HEK293 (cell line): Measurements from ENCODE around the gene GMDS.

Experiments
- CTCF ChIA-PET: fragments of 350-600 bp; formaldehyde crosslinking; extraction: SDS; loops from one replicate; lab custom pipeline; 2021; ENCODE audit warnings: antibody characterized with exemption; lab: Yijun Ruan, JAX
- POLR2A ChIA-PET: fragments of 300-600 bp; formaldehyde crosslinking; extraction: SDS; loops from one replicate; lab custom pipeline; 2020; ENCODE audit warnings: antibody characterized with exemption, inconsistent platforms; lab: Yijun Ruan, JAX
- H3K27ac ChIP-seq: fragments of 200-500 bp; sonication (Bioruptor generic); 2 replicates; pipeline ENCODE4 v1.5.1; 2014; ENCODE audit warnings: low read depth, low read length, control low read depth, inconsistent platforms; ENCODE audit errors: extremely low read depth
- H3K36me3 ChIP-seq, 2 experiments: fragments of 200-500 bp in 1 of 2; sonication (Bioruptor generic) in 1 of 2; 1 replicate in 1 of 2; 2 replicates in 1 of 2; pipeline ENCODE4 v1.5.1; 2014 to 2017; ENCODE audit warnings: inconsistent platforms in 2 of 2, low read length in 2 of 2; ENCODE audit not compliant: control insufficient read depth in 2 of 2, insufficient read depth in 1 of 2
- H3K4me1 ChIP-seq: fragments of 200-500 bp; sonication (Bioruptor generic); 2 replicates; pipeline ENCODE4 v1.5.1; 2014; ENCODE audit warnings: mild to moderate bottlenecking, low read length, inconsistent platforms; ENCODE audit not compliant: control insufficient read depth, insufficient read depth
- H3K4me3 ChIP-seq: 2 replicates; pipeline ENCODE4 v1.5.1; 2011; ENCODE audit warnings: low read depth, mild to moderate bottlenecking, control low read depth, low read length, moderate library complexity
- H3K9me3 ChIP-seq: fragments of 200-500 bp; sonication (Bioruptor generic); 2 replicates; pipeline ENCODE4 v1.5.1; 2014; ENCODE audit warnings: low read depth, low read length, inconsistent platforms; ENCODE audit not compliant: control insufficient read depth, insufficient read depth
- HOXC10 ChIP-seq: sonication (generic); formaldehyde crosslinking; IDR thresholded peaks from 2 replicates; pipeline ENCODE4 v1.8.1; 2023; ENCODE audit warnings: mild to moderate bottlenecking, missing genetic modification reagents
- OSR2 ChIP-seq: fragments of 450-650 bp; formaldehyde crosslinking; IDR thresholded peaks from 2 replicates; pipeline ENCODE4 v1.5.1; 2016; ENCODE audit warnings: missing biosample characterization, missing genetic modification characterization
- SP7 ChIP-seq: fragments of 450-650 bp; formaldehyde crosslinking; IDR thresholded peaks from 2 replicates; pipeline ENCODE4 v1.5.1; 2016; ENCODE audit warnings: missing biosample characterization, missing genetic modification characterization
- WT1 ChIP-seq: fragments of 450-650 bp; formaldehyde crosslinking; IDR thresholded peaks from 2 replicates; pipeline ENCODE4 v1.5.1; 2016; ENCODE audit warnings: missing biosample characterization, missing genetic modification characterization
- YY2 ChIP-seq: fragments of 450-650 bp; formaldehyde crosslinking; IDR thresholded peaks from 2 replicates; pipeline ENCODE4 v1.5.1; 2016; ENCODE audit warnings: missing biosample characterization, missing genetic modification characterization
- ZBTB20 ChIP-seq: fragments of 450-650 bp; formaldehyde crosslinking; IDR thresholded peaks from 2 replicates; pipeline ENCODE4 v1.5.1; 2016; ENCODE audit warnings: missing biosample characterization, missing genetic modification characterization
- ZBTB21 ChIP-seq: fragments of 450-650 bp; formaldehyde crosslinking; IDR thresholded peaks from 2 replicates; pipeline ENCODE4 v1.5.1; 2017; ENCODE audit warnings: missing biosample characterization, missing genetic modification characterization
- ZIC2 ChIP-seq: fragments of 450-650 bp; formaldehyde crosslinking; IDR thresholded peaks from 2 replicates; pipeline ENCODE4 v1.5.1; 2016; ENCODE audit warnings: missing biosample characterization, missing genetic modification characterization
- ZNF114 ChIP-seq: fragments of 450-650 bp; formaldehyde crosslinking; IDR thresholded peaks from 2 replicates; pipeline ENCODE4 v1.5.0; 2017; ENCODE audit warnings: missing biosample characterization, missing genetic modification characterization
- ZNF366 ChIP-seq: fragments of 450-650 bp; formaldehyde crosslinking; conservative IDR thresholded peaks from 2 replicates; pipeline ENCODE4 v1.5.1; 2016; ENCODE audit warnings: missing biosample characterization, missing genetic modification characterization
- ZNF585B ChIP-seq: fragments of 450-650 bp; formaldehyde crosslinking; IDR thresholded peaks from 2 replicates; pipeline ENCODE4 v1.5.1; 2016; ENCODE audit warnings: missing biosample characterization, missing genetic modification characterization
- ZNF600 ChIP-seq: fragments of 450-650 bp; formaldehyde crosslinking; IDR thresholded peaks from 2 replicates; pipeline ENCODE4 v1.5.1; 2016; ENCODE audit warnings: missing biosample characterization, missing genetic modification characterization
- ZNF629 ChIP-seq: fragments of 450-650 bp; formaldehyde crosslinking; IDR thresholded peaks from 2 replicates; pipeline ENCODE4 v1.5.1; 2017; ENCODE audit warnings: missing biosample characterization, missing genetic modification characterization
- ZNF677 ChIP-seq: fragments of 450-650 bp; IDR thresholded peaks from 2 replicates; pipeline ENCODE4 v1.5.0; 2018; ENCODE audit warnings: missing biosample characterization, mild to moderate bottlenecking, missing genetic modification characterization, moderate library complexity
- TF ChIP-seq, protein P1 (sequence below): fragments of 450-650 bp; formaldehyde crosslinking; IDR thresholded peaks from 2 replicates; pipeline ENCODE4 v1.5.1; 2016; ENCODE audit warnings: missing biosample characterization, missing genetic modification characterization
- TF ChIP-seq, protein P2 (sequence below): fragments of 450-650 bp; formaldehyde crosslinking; IDR thresholded peaks from 2 replicates; pipeline ENCODE4 v1.5.1; 2016; ENCODE audit warnings: missing biosample characterization, missing genetic modification characterization
- TF ChIP-seq, protein P3 (sequence below): fragments of 450-650 bp; formaldehyde crosslinking; IDR thresholded peaks from 2 replicates; pipeline ENCODE4 v1.5.1; 2016; ENCODE audit warnings: missing biosample characterization, missing genetic modification characterization
- TF ChIP-seq, protein P4 (sequence below): fragments of 450-650 bp; IDR thresholded peaks from 2 replicates; pipeline ENCODE4 v1.5.1; 2018; ENCODE audit warnings: missing biosample characterization, mild to moderate bottlenecking, missing genetic modification characterization
- TF ChIP-seq, protein P5 (sequence below): fragments of 450-650 bp; formaldehyde crosslinking; IDR thresholded peaks from 2 replicates; pipeline ENCODE4 v1.5.1; 2017; ENCODE audit warnings: missing biosample characterization, missing genetic modification characterization

Gene GMDS

DNA sequence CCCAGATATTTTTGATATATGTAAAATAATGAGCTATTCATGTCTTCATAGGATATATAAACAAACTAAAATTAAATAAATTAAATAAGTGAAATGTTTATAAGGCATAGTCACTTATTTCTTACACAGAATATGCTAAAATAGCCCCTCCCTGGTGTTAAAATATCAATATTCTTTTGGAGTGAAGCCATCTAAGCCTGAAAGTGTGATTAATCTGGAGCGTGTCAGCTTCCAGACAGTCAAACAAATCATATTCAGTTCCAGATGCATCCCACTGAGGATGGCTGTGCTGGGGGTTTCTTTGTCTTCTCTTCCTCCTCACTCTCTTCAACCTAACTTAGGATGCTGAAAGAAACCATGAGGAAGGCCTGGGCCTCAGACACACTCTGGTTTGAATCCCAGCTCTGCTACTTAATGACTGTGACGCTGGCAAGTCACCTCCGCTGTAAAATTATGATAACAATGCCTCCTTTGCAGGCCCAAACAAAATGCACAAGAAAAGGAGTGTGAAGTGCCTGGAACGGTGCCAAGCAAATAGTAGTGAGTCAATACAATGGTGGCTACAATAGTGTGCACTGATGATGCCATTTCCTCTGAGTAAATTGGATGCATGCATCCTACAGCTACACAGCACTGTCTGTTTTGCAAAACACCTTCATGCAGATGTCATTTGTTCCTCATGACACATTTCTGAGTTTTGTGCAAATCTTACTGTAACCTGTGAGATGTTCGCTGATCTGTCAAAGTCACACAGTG, 474.3 kb downstream of the GMDS start (continued):
- TF ChIP-seq, protein P1, sequence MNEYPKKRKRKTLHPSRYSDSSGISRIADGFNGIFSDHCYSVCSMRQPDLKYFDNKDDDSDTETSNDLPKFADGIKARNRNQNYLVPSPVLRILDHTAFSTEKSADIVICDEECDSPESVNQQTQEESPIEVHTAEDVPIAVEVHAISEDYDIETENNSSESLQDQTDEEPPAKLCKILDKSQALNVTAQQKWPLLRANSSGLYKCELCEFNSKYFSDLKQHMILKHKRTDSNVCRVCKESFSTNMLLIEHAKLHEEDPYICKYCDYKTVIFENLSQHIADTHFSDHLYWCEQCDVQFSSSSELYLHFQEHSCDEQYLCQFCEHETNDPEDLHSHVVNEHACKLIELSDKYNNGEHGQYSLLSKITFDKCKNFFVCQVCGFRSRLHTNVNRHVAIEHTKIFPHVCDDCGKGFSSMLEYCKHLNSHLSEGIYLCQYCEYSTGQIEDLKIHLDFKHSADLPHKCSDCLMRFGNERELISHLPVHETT (tag by site-specific recombination) = no peak
- TF ChIP-seq SP7 (0 out of 2 replicates have a peak, but pooled peaks have one; percentile 40), YY2 (tag by site-specific recombination) (peak; percentile 41; the same call in 1 of the 2 replicates), ZNF677 (tag by site-specific recombination) (no peak), WT1 (tag by site-specific recombination) (peak; percentile 76), HOXC10 (CRISPR knock-in tag) (no peak)
- TF ChIP-seq, protein P2, sequence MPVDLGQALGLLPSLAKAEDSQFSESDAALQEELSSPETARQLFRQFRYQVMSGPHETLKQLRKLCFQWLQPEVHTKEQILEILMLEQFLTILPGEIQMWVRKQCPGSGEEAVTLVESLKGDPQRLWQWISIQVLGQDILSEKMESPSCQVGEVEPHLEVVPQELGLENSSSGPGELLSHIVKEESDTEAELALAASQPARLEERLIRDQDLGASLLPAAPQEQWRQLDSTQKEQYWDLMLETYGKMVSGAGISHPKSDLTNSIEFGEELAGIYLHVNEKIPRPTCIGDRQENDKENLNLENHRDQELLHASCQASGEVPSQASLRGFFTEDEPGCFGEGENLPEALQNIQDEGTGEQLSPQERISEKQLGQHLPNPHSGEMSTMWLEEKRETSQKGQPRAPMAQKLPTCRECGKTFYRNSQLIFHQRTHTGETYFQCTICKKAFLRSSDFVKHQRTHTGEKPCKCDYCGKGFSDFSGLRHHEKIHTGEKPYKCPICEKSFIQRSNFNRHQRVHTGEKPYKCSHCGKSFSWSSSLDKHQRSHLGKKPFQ (tag by site-specific recombination) = peak; percentile 92
- TF ChIP-seq, protein P3, sequence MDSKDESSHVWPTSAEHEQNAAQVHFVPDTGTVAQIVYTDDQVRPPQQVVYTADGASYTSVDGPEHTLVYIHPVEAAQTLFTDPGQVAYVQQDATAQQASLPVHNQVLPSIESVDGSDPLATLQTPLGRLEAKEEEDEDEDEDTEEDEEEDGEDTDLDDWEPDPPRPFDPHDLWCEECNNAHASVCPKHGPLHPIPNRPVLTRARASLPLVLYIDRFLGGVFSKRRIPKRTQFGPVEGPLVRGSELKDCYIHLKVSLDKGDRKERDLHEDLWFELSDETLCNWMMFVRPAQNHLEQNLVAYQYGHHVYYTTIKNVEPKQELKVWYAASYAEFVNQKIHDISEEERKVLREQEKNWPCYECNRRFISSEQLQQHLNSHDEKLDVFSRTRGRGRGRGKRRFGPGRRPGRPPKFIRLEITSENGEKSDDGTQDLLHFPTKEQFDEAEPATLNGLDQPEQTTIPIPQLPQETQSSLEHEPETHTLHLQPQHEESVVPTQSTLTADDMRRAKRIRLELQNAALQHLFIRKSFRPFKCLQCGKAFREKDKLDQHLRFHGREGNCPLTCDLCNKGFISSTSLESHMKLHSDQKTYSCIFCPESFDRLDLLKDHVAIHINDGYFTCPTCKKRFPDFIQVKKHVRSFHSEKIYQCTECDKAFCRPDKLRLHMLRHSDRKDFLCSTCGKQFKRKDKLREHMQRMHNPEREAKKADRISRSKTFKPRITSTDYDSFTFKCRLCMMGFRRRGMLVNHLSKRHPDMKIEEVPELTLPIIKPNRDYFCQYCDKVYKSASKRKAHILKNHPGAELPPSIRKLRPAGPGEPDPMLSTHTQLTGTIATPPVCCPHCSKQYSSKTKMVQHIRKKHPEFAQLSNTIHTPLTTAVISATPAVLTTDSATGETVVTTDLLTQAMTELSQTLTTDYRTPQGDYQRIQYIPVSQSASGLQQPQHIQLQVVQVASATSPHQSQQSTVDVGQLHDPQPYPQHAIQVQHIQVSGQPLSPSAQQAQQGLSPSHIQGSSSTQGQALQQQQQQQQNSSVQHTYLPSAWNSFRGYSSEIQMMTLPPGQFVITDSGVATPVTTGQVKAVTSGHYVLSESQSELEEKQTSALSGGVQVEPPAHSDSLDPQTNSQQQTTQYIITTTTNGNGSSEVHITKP (tag by site-specific recombination) = peak; percentile 33; the same call in 1 of the 2 replicates
- TF ChIP-seq, protein P4, sequence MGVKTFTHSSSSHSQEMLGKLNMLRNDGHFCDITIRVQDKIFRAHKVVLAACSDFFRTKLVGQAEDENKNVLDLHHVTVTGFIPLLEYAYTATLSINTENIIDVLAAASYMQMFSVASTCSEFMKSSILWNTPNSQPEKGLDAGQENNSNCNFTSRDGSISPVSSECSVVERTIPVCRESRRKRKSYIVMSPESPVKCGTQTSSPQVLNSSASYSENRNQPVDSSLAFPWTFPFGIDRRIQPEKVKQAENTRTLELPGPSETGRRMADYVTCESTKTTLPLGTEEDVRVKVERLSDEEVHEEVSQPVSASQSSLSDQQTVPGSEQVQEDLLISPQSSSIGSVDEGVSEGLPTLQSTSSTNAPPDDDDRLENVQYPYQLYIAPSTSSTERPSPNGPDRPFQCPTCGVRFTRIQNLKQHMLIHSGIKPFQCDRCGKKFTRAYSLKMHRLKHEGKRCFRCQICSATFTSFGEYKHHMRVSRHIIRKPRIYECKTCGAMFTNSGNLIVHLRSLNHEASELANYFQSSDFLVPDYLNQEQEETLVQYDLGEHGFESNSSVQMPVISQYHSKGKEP (tag by site-specific recombination) = 0 out of 2 replicates have a peak, but pooled peaks have one; percentile 63

DNA sequence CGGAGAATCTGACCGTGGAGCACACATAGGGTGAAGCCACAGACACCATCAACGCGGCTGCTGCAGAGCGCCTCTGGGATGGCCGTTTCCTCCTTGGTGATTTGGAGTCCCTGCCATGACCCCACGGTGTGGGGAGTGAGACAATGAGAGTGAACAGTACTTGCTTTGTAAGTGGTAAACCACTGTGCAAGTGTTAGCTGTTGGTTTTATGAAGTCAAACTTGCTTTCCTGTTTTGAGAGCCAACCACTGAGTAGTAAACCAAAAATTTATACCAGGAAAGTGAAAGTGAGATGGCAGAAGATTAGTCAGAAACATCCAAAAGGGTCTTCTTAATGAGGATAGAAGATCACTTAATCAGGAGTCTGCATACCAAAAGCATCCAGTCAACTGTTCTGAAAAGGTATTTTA, 475.0 kb downstream of the GMDS start:
- ChIA-PET POLR2A (no interaction called here), CTCF (interaction anchor here (1.0 to 1.1 kb wide), 2 partner anchors 9 to 130 kb away, joined by 4 read pairs; no protein-coding TSS in a partner anchor)
- Histone ChIP-seq H3K9me3 (no peaks in the 10 kb centered on the region), H3K36me3 (no peaks in the 10 kb centered on the region), H3K27ac (no peak overlapping the region), H3K4me1 (peaks cover 35% of the 10 kb centered on the region), H3K4me3 (no peak overlapping the region)
- TF ChIP-seq ZNF114 (no peak), ZIC2 (tag by site-specific recombination) (peak; percentile 26; the same call in 1 of the 2 replicates)

DNA sequence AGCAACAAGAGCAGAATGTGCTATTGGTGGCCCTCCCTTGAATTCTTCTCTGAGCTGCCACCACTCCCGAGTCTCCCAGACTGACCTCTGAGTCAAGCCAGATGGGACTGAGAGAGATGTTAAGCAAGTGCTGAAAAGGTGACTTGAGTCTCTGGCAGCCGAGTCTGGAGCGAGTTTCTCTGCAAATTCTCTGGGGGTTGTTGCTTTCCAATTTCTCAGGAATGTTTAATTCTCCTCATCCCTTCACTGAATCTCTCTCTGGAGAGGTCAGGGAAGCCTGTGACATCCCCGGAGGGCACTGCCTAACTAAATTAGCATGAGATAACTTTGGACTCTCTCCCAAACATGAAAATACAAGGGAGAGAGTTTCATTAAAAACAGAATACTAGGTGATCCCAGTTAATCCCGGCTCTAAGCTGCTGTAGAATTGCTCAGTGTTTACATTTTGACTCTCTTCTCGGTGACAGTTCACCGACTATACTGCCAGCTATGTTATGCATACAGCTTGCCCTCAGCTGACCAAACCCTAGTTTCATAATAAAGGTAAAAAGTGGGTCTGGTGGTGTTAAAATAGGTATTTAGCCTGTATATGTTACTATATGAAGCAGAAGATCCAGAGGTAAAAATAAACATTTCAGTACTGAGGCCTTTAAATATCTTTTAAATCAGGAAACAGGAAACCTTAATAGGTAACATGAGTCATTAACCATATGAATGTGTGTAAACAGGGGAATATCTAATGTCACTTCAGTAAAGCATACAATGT, 477.7 kb downstream of the GMDS start:
- Histone ChIP-seq H3K4me1 (peaks cover 37% of the 10 kb centered on the region), H3K9me3 (no peaks in the 10 kb centered on the region), H3K27ac (peak overlapping the region; percentile 54), H3K4me3 (no peak overlapping the region), H3K36me3 (no peaks in the 10 kb centered on the region)
- TF ChIP-seq ZNF366 (tag by site-specific recombination) = 0 out of 2 replicates have a peak, but pooled peaks have one; percentile 11
- peak; percentile 29; the same call in 1 of the 2 replicates for TF ChIP-seq OSR2 (tag by site-specific recombination)
- no peak for TF ChIP-seq ZNF585B (tag by site-specific recombination)
- no peak for TF ChIP-seq ZBTB21 (tag by site-specific recombination)
- TF ChIP-seq ZNF600 (tag by site-specific recombination) = 0 out of 2 replicates have a peak, but pooled peaks have one; percentile 11
- TF ChIP-seq ZBTB20 = peak; percentile 37; the same call in 1 of the 2 replicates
- TF ChIP-seq, protein P5, sequence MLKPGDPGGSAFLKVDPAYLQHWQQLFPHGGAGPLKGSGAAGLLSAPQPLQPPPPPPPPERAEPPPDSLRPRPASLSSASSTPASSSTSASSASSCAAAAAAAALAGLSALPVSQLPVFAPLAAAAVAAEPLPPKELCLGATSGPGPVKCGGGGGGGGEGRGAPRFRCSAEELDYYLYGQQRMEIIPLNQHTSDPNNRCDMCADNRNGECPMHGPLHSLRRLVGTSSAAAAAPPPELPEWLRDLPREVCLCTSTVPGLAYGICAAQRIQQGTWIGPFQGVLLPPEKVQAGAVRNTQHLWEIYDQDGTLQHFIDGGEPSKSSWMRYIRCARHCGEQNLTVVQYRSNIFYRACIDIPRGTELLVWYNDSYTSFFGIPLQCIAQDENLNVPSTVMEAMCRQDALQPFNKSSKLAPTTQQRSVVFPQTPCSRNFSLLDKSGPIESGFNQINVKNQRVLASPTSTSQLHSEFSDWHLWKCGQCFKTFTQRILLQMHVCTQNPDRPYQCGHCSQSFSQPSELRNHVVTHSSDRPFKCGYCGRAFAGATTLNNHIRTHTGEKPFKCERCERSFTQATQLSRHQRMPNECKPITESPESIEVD = peak; percentile 68
- peak; percentile 48; the same call in 1 of the 2 replicates for TF ChIP-seq ZNF629 (tag by site-specific recombination)
- ChIA-PET CTCF (interaction anchor here (0.9 kb wide), 1 partner anchor 14 kb away, joined by 4 read pairs; no protein-coding TSS in a partner anchor), POLR2A (no interaction called here)
